ENCODE results near the gene RAB41. TPM values are rescaled to one million over a fixed set of nuclear protein-coding genes. Genes with fewer than 3 reads are reported as not detected.

Gene RAB41
- total RNA-seq, 1 donor from 2014 or later, result not detected

DNA sequence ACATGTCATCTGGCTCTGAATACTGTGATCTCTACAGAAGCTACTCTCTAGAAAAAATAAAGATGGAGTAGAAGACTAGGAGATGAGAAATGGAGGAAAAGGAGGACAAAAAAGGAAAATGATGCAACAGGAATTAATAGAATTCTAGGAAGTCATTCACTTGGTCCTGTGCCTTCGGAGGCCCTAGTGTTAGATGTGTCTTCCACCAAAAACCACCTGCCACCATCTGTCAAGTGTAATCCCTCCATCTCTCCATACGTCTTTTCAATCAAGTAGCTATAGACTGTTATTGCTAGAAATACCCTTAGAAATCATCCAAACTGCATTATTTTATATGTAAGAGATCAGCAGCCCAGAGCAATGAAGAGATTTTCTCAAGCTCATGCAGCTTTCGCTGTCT, 2.9 kb upstream of the RAB41 start:
- H3K36me3 Mint-ChIP-seq, result no peaks in the 10 kb centered on the region
- H3K4me1 Mint-ChIP-seq (ENCODE audit: unreplicated experiment), result no peaks in the 10 kb centered on the region
- TF ChIP-seq, protein P1, sequence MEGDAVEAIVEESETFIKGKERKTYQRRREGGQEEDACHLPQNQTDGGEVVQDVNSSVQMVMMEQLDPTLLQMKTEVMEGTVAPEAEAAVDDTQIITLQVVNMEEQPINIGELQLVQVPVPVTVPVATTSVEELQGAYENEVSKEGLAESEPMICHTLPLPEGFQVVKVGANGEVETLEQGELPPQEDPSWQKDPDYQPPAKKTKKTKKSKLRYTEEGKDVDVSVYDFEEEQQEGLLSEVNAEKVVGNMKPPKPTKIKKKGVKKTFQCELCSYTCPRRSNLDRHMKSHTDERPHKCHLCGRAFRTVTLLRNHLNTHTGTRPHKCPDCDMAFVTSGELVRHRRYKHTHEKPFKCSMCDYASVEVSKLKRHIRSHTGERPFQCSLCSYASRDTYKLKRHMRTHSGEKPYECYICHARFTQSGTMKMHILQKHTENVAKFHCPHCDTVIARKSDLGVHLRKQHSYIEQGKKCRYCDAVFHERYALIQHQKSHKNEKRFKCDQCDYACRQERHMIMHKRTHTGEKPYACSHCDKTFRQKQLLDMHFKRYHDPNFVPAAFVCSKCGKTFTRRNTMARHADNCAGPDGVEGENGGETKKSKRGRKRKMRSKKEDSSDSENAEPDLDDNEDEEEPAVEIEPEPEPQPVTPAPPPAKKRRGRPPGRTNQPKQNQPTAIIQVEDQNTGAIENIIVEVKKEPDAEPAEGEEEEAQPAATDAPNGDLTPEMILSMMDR (conservative IDR thresholded peaks at IDR 0.05), result no peak
- no peaks in the 10 kb centered on the region for H3K27me3 Mint-ChIP-seq
- no peaks in the 10 kb centered on the region for H3K9me3 Mint-ChIP-seq
- H3K4me3 Mint-ChIP-seq, result no peak overlapping the region
- no peak for DNase-seq (ENCODE audit: extremely low spot score, unreplicated experiment)
- no peak overlapping the region for H3K27ac Mint-ChIP-seq

DNA sequence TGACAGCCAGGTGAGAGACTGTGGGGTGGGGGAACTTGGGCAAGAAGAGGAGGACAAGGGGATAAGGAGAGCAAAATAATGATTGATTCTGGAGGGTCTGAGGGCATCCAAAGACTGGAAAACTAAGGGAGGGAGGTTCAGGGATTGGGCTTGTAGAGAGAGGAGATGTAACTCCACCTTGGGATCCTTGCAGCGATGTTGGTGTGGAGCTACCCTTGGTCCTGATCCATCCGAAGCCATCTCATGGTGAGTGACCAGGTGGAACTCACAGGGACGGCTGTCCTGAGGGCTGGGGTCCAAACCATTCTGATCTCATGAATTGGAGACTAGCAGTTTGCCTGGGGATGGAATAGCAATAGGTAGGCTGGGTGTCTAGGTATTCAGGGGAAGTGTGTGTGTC, 1.4 kb upstream of the RAB41 start:
- TF ChIP-seq, protein P1 (conservative IDR thresholded peaks at IDR 0.05), result no peak
- H3K9me3 Mint-ChIP-seq, result no peaks in the 10 kb centered on the region
- no peak overlapping the region for H3K4me3 Mint-ChIP-seq
- H3K36me3 Mint-ChIP-seq, result no peaks in the 10 kb centered on the region
- no peaks in the 10 kb centered on the region for H3K4me1 Mint-ChIP-seq (ENCODE audit: unreplicated experiment)
- no peak overlapping the region for H3K27ac Mint-ChIP-seq
- no peaks in the 10 kb centered on the region for H3K27me3 Mint-ChIP-seq
- DNase-seq (ENCODE audit: extremely low spot score, unreplicated experiment), result peak; percentile 18

DNA sequence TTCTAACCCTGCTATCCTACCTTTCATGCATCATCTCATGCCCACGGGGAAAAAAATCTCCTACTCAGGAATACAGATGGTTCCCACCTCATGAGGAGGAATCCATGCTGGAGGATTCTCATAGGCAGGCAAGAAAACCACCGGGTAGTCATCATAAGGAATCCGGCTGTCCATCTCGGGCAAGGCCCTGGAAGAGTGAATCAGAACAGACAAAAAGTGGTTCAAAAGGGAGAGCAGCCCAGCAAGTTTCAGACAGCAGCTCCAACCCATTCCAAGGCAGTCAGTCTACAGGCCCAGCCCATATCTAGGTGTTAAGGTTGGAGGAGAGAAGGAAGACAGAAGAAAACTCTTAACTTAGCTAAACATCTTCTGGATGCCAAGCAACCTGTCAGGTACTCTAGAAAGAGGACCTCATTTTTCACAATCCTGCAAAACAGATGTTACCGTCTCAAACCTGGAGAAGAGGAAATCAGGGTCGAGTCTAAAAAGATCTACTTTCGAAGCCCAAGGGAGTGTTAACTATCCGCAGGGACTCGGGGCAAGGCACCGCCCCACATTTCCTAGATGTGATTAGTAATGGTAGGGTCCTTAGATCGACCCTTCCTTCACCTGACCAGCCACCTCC, 7.3 kb downstream of the RAB41 start:
- DNase-seq (ENCODE audit: extremely low spot score, unreplicated experiment), result no peak
- Mint-ChIP-seq H3K27ac (peak overlapping the region; percentile 72), H3K27me3 (no peaks in the 10 kb centered on the region), H3K9me3 (no peaks in the 10 kb centered on the region), H3K4me1 (ENCODE audit: unreplicated experiment) (no peaks in the 10 kb centered on the region), H3K4me3 (peak overlapping the region; percentile 93), H3K36me3 (peaks cover 3% of the 10 kb centered on the region)
- TF ChIP-seq, protein P1 (conservative IDR thresholded peaks at IDR 0.05), result no peak

DNA sequence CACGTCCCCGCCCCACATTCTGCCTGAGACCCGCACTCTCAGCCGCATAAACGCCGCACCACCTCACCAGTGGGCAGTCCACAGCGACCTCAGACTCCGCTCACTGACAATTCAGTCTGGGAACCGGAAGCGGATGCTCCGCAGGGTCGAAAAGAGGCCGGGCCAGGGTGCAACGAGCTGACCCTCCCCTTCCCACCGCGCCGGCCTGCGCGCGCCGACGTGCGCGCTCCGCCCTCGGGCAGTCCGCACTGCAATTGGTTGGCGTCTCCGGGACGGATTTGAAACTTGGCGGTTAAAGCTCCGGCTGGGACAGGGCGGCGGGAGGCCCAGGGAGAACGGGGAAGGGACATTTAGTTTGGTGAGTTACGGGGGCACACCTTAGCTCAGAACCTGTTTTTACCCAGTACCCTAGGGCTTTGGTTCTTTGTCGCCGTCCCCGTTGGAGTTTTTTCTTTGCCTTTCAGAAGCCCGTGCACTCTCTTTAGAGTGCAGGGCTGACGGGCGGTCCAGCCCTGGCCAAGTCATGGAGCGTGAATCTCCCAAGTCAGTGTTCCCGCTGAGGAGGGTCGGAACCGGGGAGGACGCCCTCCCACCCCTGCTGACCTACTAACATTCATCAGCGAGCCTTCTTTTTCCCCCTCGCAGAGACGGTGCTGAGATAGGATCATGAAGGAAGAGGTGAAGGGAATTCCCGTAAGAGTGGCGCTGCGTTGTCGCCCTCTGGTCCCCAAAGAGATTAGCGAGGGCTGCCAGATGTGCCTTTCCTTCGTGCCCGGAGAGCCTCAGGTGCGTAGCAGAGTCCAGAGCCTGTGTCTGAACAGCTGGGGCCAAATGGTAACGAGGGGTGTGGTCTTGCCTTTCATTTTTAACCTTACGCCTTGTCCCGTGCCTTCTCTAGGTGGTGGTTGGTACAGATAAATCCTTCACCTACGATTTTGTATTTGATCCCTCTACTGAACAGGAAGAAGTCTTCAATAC, 8.1 kb downstream of the RAB41 start, which contains the start of the genes KIF4A and PDZD11:
KIF4A (plus strand) TSS at position 312 of the 978 bp plus-strand sequence; CDS start at position 667, 355 bp downstream.
PDZD11 (minus strand) TSS at position 135 of the 978 bp plus-strand sequence. CDS start 586 bp downstream, outside the sequence.
- Mint-ChIP-seq H3K4me3 (peak within 1 kb of the TSS; percentile 93), H3K36me3 (peaks cover 3% of the 10 kb centered on the region), H3K9me3 (no peaks in the 10 kb centered on the region), H3K4me1 (ENCODE audit: unreplicated experiment) (no peaks in the 10 kb centered on the region), H3K27me3 (no peaks in the 10 kb centered on the region), H3K27ac (peak within 1 kb of the TSS; percentile 72)
- TF ChIP-seq, protein P1 (conservative IDR thresholded peaks at IDR 0.05), result no peak
- DNase-seq (ENCODE audit: extremely low spot score, unreplicated experiment), result peak; percentile 85

DNA sequence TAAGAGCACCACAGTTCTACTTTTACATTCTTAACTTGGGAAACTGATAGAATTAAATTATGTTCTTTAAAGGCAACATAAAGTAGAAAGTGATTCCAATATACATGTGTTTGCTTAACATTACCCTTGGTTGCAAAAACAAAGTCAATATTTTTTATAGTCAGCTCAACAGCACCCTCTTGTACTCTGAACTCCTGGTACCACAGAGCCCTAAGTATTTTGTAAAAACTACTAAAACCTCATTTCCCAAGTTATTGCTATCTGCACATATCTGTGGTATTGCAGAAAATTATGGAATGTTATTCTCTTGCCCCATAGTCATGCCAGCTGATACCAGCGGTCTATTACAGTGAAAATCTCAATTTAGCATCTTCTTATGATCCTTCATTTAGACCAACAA, 10.8 kb downstream of the RAB41 start:
- no peaks in the 10 kb centered on the region for H3K9me3 Mint-ChIP-seq
- no peaks in the 10 kb centered on the region for H3K36me3 Mint-ChIP-seq
- H3K27ac Mint-ChIP-seq, result no peak overlapping the region
- no peaks in the 10 kb centered on the region for H3K27me3 Mint-ChIP-seq
- TF ChIP-seq, protein P1 (conservative IDR thresholded peaks at IDR 0.05), result no peak
- peak overlapping the region; percentile 38 for H3K4me3 Mint-ChIP-seq
- no peak for DNase-seq (ENCODE audit: extremely low spot score, unreplicated experiment)
- H3K4me1 Mint-ChIP-seq (ENCODE audit: unreplicated experiment), result no peaks in the 10 kb centered on the region
